Rectal smooth muscle tissue (tissue), 1 donor: ENCODE measurements around the gene AGBL1.

Source experiments
- H3K27ac ChIP-seq: one replicate; pipeline ENCODE4 v1.7.0; 2013; ENCODE audit warnings: low read depth, low read length, inconsistent platforms
- H3K27me3 ChIP-seq: one replicate; pipeline ENCODE4 v1.7.0; 2013; ENCODE audit warnings: low read length; ENCODE audit not compliant: control insufficient read depth, insufficient read depth
- H3K36me3 ChIP-seq: one replicate; pipeline ENCODE4 v1.7.0; 2013; ENCODE audit warnings: low read length; ENCODE audit not compliant: control insufficient read depth, insufficient read depth
- H3K4me1 ChIP-seq: one replicate; pipeline ENCODE4 v1.7.0; 2013; ENCODE audit warnings: low read length; ENCODE audit not compliant: control insufficient read depth, insufficient read depth
- H3K4me3 ChIP-seq: one replicate; pipeline ENCODE4 v1.7.0; 2013; ENCODE audit warnings: low read length
- H3K9ac ChIP-seq: one replicate; pipeline ENCODE4 v1.7.0; 2013; ENCODE audit warnings: low read length

AGBL1 gene

GRCh38 chr15:86676002-86676401 lies 596.3 kb downstream of the AGBL1 start:
- H3K4me1 ChIP-seq: no peaks in the 10 kb centered on the region
- H3K4me3 ChIP-seq: no peak overlapping the region
- H3K27ac ChIP-seq: no peak overlapping the region
- no peaks in the 10 kb centered on the region for H3K27me3 ChIP-seq
- no peak overlapping the region for H3K9ac ChIP-seq
- no peaks in the 10 kb centered on the region for H3K36me3 ChIP-seq

GRCh38 chr15:86677278-86677677 lies 597.6 kb downstream of the AGBL1 start:
- no peak overlapping the region for H3K9ac ChIP-seq
- no peaks in the 10 kb centered on the region for H3K27me3 ChIP-seq
- H3K4me1 ChIP-seq: no peaks in the 10 kb centered on the region
- no peak overlapping the region for H3K27ac ChIP-seq
- H3K4me3 ChIP-seq: no peak overlapping the region
- no peaks in the 10 kb centered on the region for H3K36me3 ChIP-seq

DNA sequence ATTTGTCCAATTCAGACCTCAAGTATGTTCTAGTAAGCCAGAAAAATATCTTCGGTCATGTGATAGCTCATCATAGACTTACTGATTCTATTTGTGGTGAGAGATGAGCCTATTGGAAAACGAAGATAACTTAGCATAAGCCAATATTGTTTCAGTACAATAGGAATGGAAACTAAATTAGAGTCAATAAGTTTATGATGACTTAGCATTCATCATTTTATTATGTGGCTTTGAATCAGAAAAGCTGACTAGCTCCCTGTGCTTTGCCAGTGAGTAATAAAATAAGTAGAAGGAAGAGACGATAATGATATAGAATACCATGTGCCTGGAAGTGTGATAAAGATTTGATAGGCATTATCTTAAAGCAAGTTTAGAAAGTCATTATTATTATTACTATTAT lies 605.6 kb downstream of the AGBL1 start:
- Histone ChIP-seq H3K4me1 (no peaks in the 10 kb centered on the region), H3K36me3 (no peaks in the 10 kb centered on the region), H3K27ac (no peak overlapping the region), H3K27me3 (no peaks in the 10 kb centered on the region), H3K9ac (no peak overlapping the region), H3K4me3 (no peak overlapping the region)

GRCh38 chr15:86689006-86689405 lies 609.3 kb downstream of the AGBL1 start:
- H3K4me3 ChIP-seq: no peak overlapping the region
- H3K36me3 ChIP-seq: no peaks in the 10 kb centered on the region
- no peak overlapping the region for H3K9ac ChIP-seq
- H3K27ac ChIP-seq: no peak overlapping the region
- no peaks in the 10 kb centered on the region for H3K27me3 ChIP-seq
- H3K4me1 ChIP-seq: no peaks in the 10 kb centered on the region

- Histone ChIP-seq H3K4me3 (no peak overlapping the region), H3K4me1 (no peaks in the 10 kb centered on the region), H3K27ac (no peak overlapping the region), H3K27me3 (no peaks in the 10 kb centered on the region), H3K9ac (no peak overlapping the region), H3K36me3 (no peaks in the 10 kb centered on the region)
Measured at GRCh38 chr15:86690566-86690965, 610.9 kb downstream of the AGBL1 start.

DNA sequence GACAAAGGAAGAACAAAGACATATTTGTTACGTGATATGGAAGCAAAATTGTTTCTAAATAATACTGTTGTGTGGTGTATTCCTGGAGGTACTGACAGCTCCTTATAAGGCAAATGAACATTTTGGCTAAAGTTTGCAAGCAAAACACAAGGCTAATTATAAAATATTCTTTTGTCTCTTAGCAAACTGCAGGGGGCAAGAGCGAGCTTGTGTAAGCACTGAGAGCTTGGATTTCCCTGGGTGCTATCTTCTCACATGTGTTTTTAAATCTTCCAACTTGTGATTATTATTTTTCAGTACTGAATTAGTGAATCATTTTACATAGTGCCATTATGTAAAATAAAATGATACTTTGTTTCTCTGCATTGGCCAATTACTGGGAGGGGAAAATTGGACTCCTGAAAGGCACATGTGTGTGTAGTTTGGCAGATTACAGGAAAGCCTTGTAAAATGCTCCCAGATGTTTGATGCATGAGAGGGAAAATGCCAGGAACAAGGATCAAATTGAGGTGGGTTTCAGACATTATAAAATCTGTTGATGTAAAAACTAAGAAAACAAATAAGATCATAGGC lies 611.5 kb downstream of the AGBL1 start:
- Histone ChIP-seq H3K27me3 (no peaks in the 10 kb centered on the region), H3K9ac (no peak overlapping the region), H3K4me1 (no peaks in the 10 kb centered on the region), H3K36me3 (no peaks in the 10 kb centered on the region), H3K4me3 (no peak overlapping the region), H3K27ac (no peak overlapping the region)

GRCh38 chr15:86700864-86701610 lies 621.4 kb downstream of the AGBL1 start:
- Histone ChIP-seq H3K4me3 (no peak overlapping the region), H3K9ac (no peak overlapping the region), H3K27me3 (no peaks in the 10 kb centered on the region), H3K36me3 (no peaks in the 10 kb centered on the region), H3K4me1 (no peaks in the 10 kb centered on the region), H3K27ac (no peak overlapping the region)

DNA sequence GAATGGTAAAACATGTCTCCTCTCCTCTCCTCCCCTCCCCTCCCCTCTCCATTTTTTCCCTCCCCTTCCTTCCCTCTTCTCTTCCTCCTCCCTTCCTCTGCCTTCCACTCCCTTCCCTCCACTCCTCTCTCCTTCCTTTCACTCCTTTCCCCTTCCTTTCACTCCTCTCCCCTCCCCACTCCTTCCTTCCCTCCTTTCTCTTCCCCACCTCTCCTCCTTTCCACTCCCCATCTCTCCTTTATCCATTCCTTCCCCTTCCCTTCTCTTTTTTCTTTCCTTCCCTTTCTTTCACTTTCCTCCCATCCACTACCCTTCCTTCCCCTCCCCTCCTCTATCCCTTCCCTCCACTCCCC lies 621.9 kb downstream of the AGBL1 start:
- H3K9ac ChIP-seq: no peak overlapping the region
- H3K4me1 ChIP-seq: no peaks in the 10 kb centered on the region

GRCh38 chr15:86706813-86707212 lies 627.1 kb downstream of the AGBL1 start:
- H3K27me3 ChIP-seq: no peaks in the 10 kb centered on the region
- no peak overlapping the region for H3K4me3 ChIP-seq
- no peaks in the 10 kb centered on the region for H3K4me1 ChIP-seq
- H3K9ac ChIP-seq: no peak overlapping the region
- no peaks in the 10 kb centered on the region for H3K36me3 ChIP-seq
- H3K27ac ChIP-seq: no peak overlapping the region

More for the DNA sequence above, 621.9 kb downstream of the AGBL1 start:
- H3K27me3 ChIP-seq: no peaks in the 10 kb centered on the region
- no peak overlapping the region for H3K4me3 ChIP-seq
- no peaks in the 10 kb centered on the region for H3K36me3 ChIP-seq
- H3K27ac ChIP-seq: no peak overlapping the region

- Histone ChIP-seq H3K4me3 (no peak overlapping the region), H3K36me3 (no peaks in the 10 kb centered on the region), H3K9ac (no peak overlapping the region), H3K27me3 (no peaks in the 10 kb centered on the region), H3K27ac (no peak overlapping the region), H3K4me1 (peaks cover 8% of the 10 kb centered on the region)
Measured at GRCh38 chr15:86711476-86711875, 631.8 kb downstream of the AGBL1 start.

GRCh38 chr15:86714241-86714640 lies 634.6 kb downstream of the AGBL1 start:
- H3K27ac ChIP-seq: no peak overlapping the region
- H3K9ac ChIP-seq: no peak overlapping the region
- H3K4me3 ChIP-seq: no peak overlapping the region
- H3K4me1 ChIP-seq: peaks cover 8% of the 10 kb centered on the region
- no peaks in the 10 kb centered on the region for H3K36me3 ChIP-seq
- no peaks in the 10 kb centered on the region for H3K27me3 ChIP-seq

GRCh38 chr15:86725628-86726027 lies 646.0 kb downstream of the AGBL1 start:
- H3K36me3 ChIP-seq: no peaks in the 10 kb centered on the region
- H3K27ac ChIP-seq: no peak overlapping the region
- H3K9ac ChIP-seq: no peak overlapping the region
- no peak overlapping the region for H3K4me3 ChIP-seq
- H3K4me1 ChIP-seq: no peaks in the 10 kb centered on the region
- no peaks in the 10 kb centered on the region for H3K27me3 ChIP-seq
